H1 (cell line): Measurements from ENCODE around the gene CGNL1. TPM values are rescaled to one million over a fixed set of nuclear protein-coding genes. Genes with fewer than 3 reads are reported as not detected.

ENCODE experiments used
- BCL11A ChIP-seq, 2 experiments: IDR thresholded peaks; one replicate each; pipeline ENCODE4 v1.6.1; 2011; ENCODE audit warnings: low read depth in 2 of 2, low read length in 2 of 2, mild to moderate bottlenecking in 2 of 2
- CHD1 ChIP-seq: IDR thresholded peaks from 2 replicates; pipeline ENCODE4 v1.6.1; 2012; ENCODE audit warnings: low read depth, low read length, improper control_type of control experiment
- KDM4A ChIP-seq: IDR thresholded peaks from one replicate; pipeline ENCODE4 v1.7.1; 2012; ENCODE audit warnings: low read depth, mild to moderate bottlenecking, moderate library complexity, low read length, inconsistent platforms; ENCODE audit not compliant: severe bottlenecking
- POLR2AphosphoS5 ChIP-seq: IDR thresholded peaks from 2 replicates; pipeline ENCODE4 v1.6.1; 2011; ENCODE audit warnings: low read depth, low read length
- RXRA ChIP-seq: IDR thresholded peaks from 2 replicates; pipeline ENCODE4 v1.6.1; 2011; ENCODE audit warnings: low read depth, mild to moderate bottlenecking, low read length, moderate library complexity; ENCODE audit not compliant: insufficient read depth
- SP2 ChIP-seq: IDR thresholded peaks from 2 replicates; pipeline ENCODE4 v1.6.1; 2012; ENCODE audit warnings: mild to moderate bottlenecking, low read length, inconsistent platforms
- polyA plus RNA-seq, 7 experiments: library from polyadenylated mRNA; depleted of rRNA in 3 of 7; stranded (reverse) in 5 of 7; unstranded in 2 of 7; fragments of >200 nt in 5 of 7; fragments of 200-250 nt in 2 of 7; gene quantifications; 1 replicate in 5 of 7; 2 replicates in 1 of 7; 4 replicates in 1 of 7; pipeline versions ENCODE4 v1.2.1 to v1.2.3, GENCODE V29; 2011 to 2013; ENCODE audit warnings: missing spikeins in 2 of 7, mixed read lengths in 2 of 7
- total RNA-seq: library from RNA; stranded (reverse); fragmentation: NEBNext Ultra II Directional; extraction: Animal tissue kit (Norgen Biotek cat#: 25700); gene quantifications from 2 replicates; pipeline ENCODE4 v1.2.1, GENCODE V29; 2021

Gene CGNL1
- total and polyA plus RNA-seq, 2 of the 8 experiments (the other 6 are each of a cell fraction or from before 2014, with no cell fraction given), result 21.8 to 75.6 TPM

GRCh38 chr15:57595011-57595866, 218.9 kb downstream of the CGNL1 start (continued):
- no peak for TF ChIP-seq CHD1
- no peak for TF ChIP-seq KDM4A
- no peak for TF ChIP-seq POLR2AphosphoS5
- TF ChIP-seq RXRA, result no peak
- no peak for TF ChIP-seq SP2
- TF ChIP-seq BCL11A (IDR thresholded peaks at IDR 0.05; ENCODE audit: low read depth in 2 of 2, low read length in 2 of 2), result no peak
